H1 (cell line): ENCODE measurements around the gene FAM47A. TPM values are rescaled to one million over a fixed set of nuclear protein-coding genes. Genes with fewer than 3 reads are reported as not detected.

Source experiments
- CTCF ChIA-PET: fragments of 300-600 bp; sonication (Branson Sonifier 250); formaldehyde crosslinking; loops from one replicate; lab custom pipeline; 2021; ENCODE audit not compliant: partially characterized antibody; lab: Charles Lee
- POLR2A ChIA-PET: fragments of 300-600 bp; sonication (Branson Sonifier 250); formaldehyde crosslinking; loops from one replicate; lab custom pipeline; 2021; ENCODE audit warnings: inconsistent platforms; ENCODE audit not compliant: partially characterized antibody; lab: Charles Lee
- DNase-seq, 2 experiments: peaks; one replicate each; pipeline versions ENCODE4 v3.0.0 to v3.0.0-alpha.2; 2010 to 2022; ENCODE audit warnings: low spot score in 2 of 2, low read depth in 1 of 2, mixed read lengths in 1 of 2
- FAIRE-seq: peaks from 2 replicates; lab custom pipeline; 2011; peaks lifted over from hg19 to GRCh38; lab: Jason Lieb, UNC
- H2AFZ ChIP-seq: 2 replicates; pipeline ENCODE4 v1.8.1; 2012; ENCODE audit warnings: low read length, inconsistent platforms
- H2AK5ac ChIP-seq: 2 replicates; pipeline ENCODE4 v1.6.1; 2013; ENCODE audit warnings: low read depth, low read length
- H2BK120ac ChIP-seq: replicated peaks from 2 replicates; pipeline ENCODE3; 2013; ENCODE audit warnings: low read depth, low read length, inconsistent platforms
- H2BK12ac ChIP-seq: 2 replicates; pipeline ENCODE4 v1.6.1; 2013; ENCODE audit warnings: low read depth, low read length
- H2BK15ac ChIP-seq: 2 replicates; pipeline ENCODE4 v1.6.1; 2013; ENCODE audit warnings: low read length
- H2BK20ac ChIP-seq: 2 replicates; pipeline ENCODE4 v1.6.1; 2013; ENCODE audit warnings: low read length
- H2BK5ac ChIP-seq: 2 replicates; pipeline ENCODE4 v1.6.1; 2013; ENCODE audit warnings: low read depth, low read length
- H3K14ac ChIP-seq: 2 replicates; pipeline ENCODE4 v1.6.1; 2013; ENCODE audit warnings: inconsistent platforms; ENCODE audit not compliant: insufficient read length
- H3K18ac ChIP-seq: 2 replicates; pipeline ENCODE4 v1.6.1; 2013; ENCODE audit warnings: low read length; ENCODE audit errors: extremely low read depth
- H3K23ac ChIP-seq: 2 replicates; pipeline ENCODE4 v1.6.1; 2013; ENCODE audit warnings: inconsistent platforms; ENCODE audit not compliant: insufficient read length
- H3K23me2 ChIP-seq: 2 replicates; pipeline ENCODE4 v1.6.1; 2013; ENCODE audit warnings: low read depth, low read length
- H3K27ac ChIP-seq: 2 replicates; pipeline ENCODE4 v1.6.1; 2011; ENCODE audit warnings: low read depth, low read length, inconsistent platforms
- H3K27me3 ChIP-seq, 4 experiments: replicated peaks in 1 of 4; 1 replicate in 1 of 4; 2 replicates in 3 of 4; pipeline versions ENCODE4 v1.6.1 to v1.8.1; 2011 to 2013; ENCODE audit warnings: low read length in 3 of 4, mild to moderate bottlenecking in 3 of 4, inconsistent platforms in 2 of 4, mixed read lengths in 2 of 4, moderate library complexity in 1 of 4; ENCODE audit not compliant: control insufficient read depth in 3 of 4, insufficient read depth in 3 of 4; ENCODE audit errors: extremely low read depth in 1 of 4
- H3K36me3 ChIP-seq, 4 experiments: 2 replicates each; pipeline versions ENCODE4 v1.6.1 to v1.8.1; 2011 to 2013; ENCODE audit warnings: mild to moderate bottlenecking in 4 of 4, low read length in 3 of 4, moderate library complexity in 2 of 4, control low read depth in 1 of 4, inconsistent platforms in 1 of 4; ENCODE audit not compliant: insufficient read depth in 4 of 4, control insufficient read depth in 2 of 4
- H3K4ac ChIP-seq: replicated peaks from 2 replicates; pipeline ENCODE3; 2013; ENCODE audit warnings: low read length, low read depth, mixed read lengths, inconsistent platforms; ENCODE audit not compliant: insufficient read length
- H3K4me1 ChIP-seq, 4 experiments: replicated peaks in 1 of 4; 1 replicate in 1 of 4; 2 replicates in 3 of 4; pipeline versions ENCODE4 v1.6.1 to v1.8.1; 2011 to 2013; ENCODE audit warnings: low read length in 3 of 4, inconsistent platforms in 2 of 4, mixed read lengths in 1 of 4; ENCODE audit not compliant: insufficient read depth in 4 of 4, control insufficient read depth in 3 of 4
- H3K4me2 ChIP-seq, 2 experiments: 2 replicates each; pipeline versions ENCODE4 v1.6.1 to v1.8.1; 2011 to 2013; ENCODE audit warnings: low read depth in 2 of 2, low read length in 2 of 2, control low read depth in 1 of 2, inconsistent platforms in 1 of 2, mild to moderate bottlenecking in 1 of 2; ENCODE audit not compliant: insufficient read depth in 1 of 2
- H3K4me3 ChIP-seq, 4 experiments: fragments of 200-600, 300-600 bp in 1 of 4; sonication (generic), shearing (Covaris generic), sonication (Bioruptor Twin) in 1 of 4; 2 replicates each; pipeline versions ENCODE4 v1.5.1 to v1.8.1; 2011 to 2016; ENCODE audit warnings: low read length in 4 of 4, low read depth in 3 of 4, control low read depth in 2 of 4, inconsistent platforms in 2 of 4, mild to moderate bottlenecking in 2 of 4, mixed read lengths in 1 of 4, moderate library complexity in 1 of 4; ENCODE audit not compliant: insufficient read depth in 2 of 4; ENCODE audit errors: extremely low read depth in 1 of 4
- H3K56ac ChIP-seq: replicated peaks from 2 replicates; pipeline ENCODE3; 2013; ENCODE audit warnings: low read depth, mild to moderate bottlenecking, mixed read lengths, low read length, inconsistent platforms; ENCODE audit not compliant: insufficient read length
- H3K79me1 ChIP-seq: 2 replicates; pipeline ENCODE4 v1.6.1; 2013; ENCODE audit warnings: low read depth, low read length, control low read depth
- H3K79me2 ChIP-seq, 2 experiments: 2 replicates each; pipeline versions ENCODE4 v1.6.1 to v1.8.1; 2012 to 2013; ENCODE audit warnings: low read length in 2 of 2, mild to moderate bottlenecking in 2 of 2, inconsistent platforms in 1 of 2; ENCODE audit not compliant: insufficient read depth in 2 of 2, control insufficient read depth in 1 of 2
- H3K9ac ChIP-seq, 4 experiments: replicated peaks in 1 of 4; 1 replicate in 1 of 4; 2 replicates in 3 of 4; pipeline versions ENCODE4 v1.6.1 to v1.8.1; 2011 to 2013; ENCODE audit warnings: low read depth in 3 of 4, low read length in 3 of 4, control low read depth in 2 of 4, mild to moderate bottlenecking in 2 of 4, moderate library complexity in 2 of 4, inconsistent platforms in 1 of 4; ENCODE audit errors: extremely low read depth in 1 of 4
- H3K9me3 ChIP-seq, 2 experiments: 2 replicates each; pipeline versions ENCODE4 v1.6.1 to v1.8.1; 2012 to 2013; ENCODE audit warnings: mild to moderate bottlenecking in 2 of 2, moderate library complexity in 2 of 2, control low read depth in 1 of 2, inconsistent platforms in 1 of 2, low read depth in 1 of 2, low read length in 1 of 2, mixed read lengths in 1 of 2; ENCODE audit not compliant: insufficient read depth in 2 of 2
- H4K20me1 ChIP-seq, 2 experiments: replicated peaks in 1 of 2; 2 replicates each; pipeline versions ENCODE3 to v1.8.1; 2011 to 2013; ENCODE audit warnings: inconsistent platforms in 2 of 2, low read length in 2 of 2, mild to moderate bottlenecking in 1 of 2; ENCODE audit not compliant: insufficient read depth in 2 of 2, control insufficient read depth in 1 of 2
- H4K5ac ChIP-seq: 2 replicates; pipeline ENCODE4 v1.6.1; 2013; ENCODE audit warnings: low read length, low read depth, mixed read lengths, inconsistent platforms; ENCODE audit not compliant: insufficient read length
- H4K8ac ChIP-seq: 2 replicates; pipeline ENCODE4 v1.8.0; 2013; ENCODE audit warnings: mild to moderate bottlenecking, moderate library complexity, low read length, inconsistent platforms; ENCODE audit not compliant: insufficient read depth; ENCODE audit errors: extremely low read depth
- H4K91ac ChIP-seq: replicated peaks from 2 replicates; pipeline ENCODE3; 2013; ENCODE audit warnings: low read length, mixed read lengths, inconsistent platforms; ENCODE audit not compliant: insufficient read length
- ASH2L ChIP-seq: fragments of 200-600, 300-600 bp; sonication (generic); IDR thresholded peaks from one replicate; pipeline ENCODE4 v1.7.1; 2017; ENCODE audit warnings: low read length
- ATF3 ChIP-seq: IDR thresholded peaks from 2 replicates; pipeline ENCODE4 v1.6.1; 2011; ENCODE audit warnings: low read depth, mild to moderate bottlenecking, low read length; ENCODE audit not compliant: insufficient read depth
- BACH1 ChIP-seq: IDR thresholded peaks from 2 replicates; pipeline ENCODE4 v1.6.1; 2012; ENCODE audit warnings: low read length, improper control_type of control experiment
- CEBPB ChIP-seq: IDR thresholded peaks from 2 replicates; pipeline ENCODE4 v1.6.1; 2012; ENCODE audit warnings: low read depth, low read length
- CHD1 ChIP-seq: IDR thresholded peaks from 2 replicates; pipeline ENCODE4 v1.6.1; 2012; ENCODE audit warnings: low read depth, low read length, improper control_type of control experiment
- CTBP2 ChIP-seq: IDR thresholded peaks from 2 replicates; pipeline ENCODE4 v1.7.0; 2011; ENCODE audit warnings: borderline replicate concordance, mild to moderate bottlenecking, moderate library complexity, mixed read lengths, low read length; ENCODE audit not compliant: insufficient read depth, insufficient read length
- EZH2 ChIP-seq: fragments of 200-600 bp; sonication (generic); IDR thresholded peaks from 2 replicates; pipeline ENCODE4 v1.7.1; 2012; ENCODE audit warnings: low read depth, mild to moderate bottlenecking, moderate library complexity, low read length, inconsistent platforms; ENCODE audit not compliant: severe bottlenecking
- HDAC6 ChIP-seq: IDR thresholded peaks from one replicate; pipeline ENCODE4 v1.7.1; 2012; ENCODE audit warnings: low read depth, mild to moderate bottlenecking, inconsistent platforms, low read length, moderate library complexity
- JUND ChIP-seq: IDR thresholded peaks from 2 replicates; pipeline ENCODE4 v1.6.1; 2011; ENCODE audit warnings: mild to moderate bottlenecking, improper control_type of control experiment, low read length
- KDM5A ChIP-seq: fragments of 200-600 bp; IDR thresholded peaks from 2 replicates; pipeline ENCODE4 v1.7.1; 2012; ENCODE audit warnings: mild to moderate bottlenecking, low read length, inconsistent platforms, mixed read lengths
- MAFK ChIP-seq: IDR thresholded peaks from 2 replicates; pipeline ENCODE4 v1.6.1; 2012; ENCODE audit warnings: low read depth, mild to moderate bottlenecking, improper control_type of control experiment, low read length
- NANOG ChIP-seq: IDR thresholded peaks from 2 replicates; pipeline ENCODE4 v1.6.1; 2011; ENCODE audit warnings: low read length, low read depth, mild to moderate bottlenecking, inconsistent platforms; ENCODE audit not compliant: insufficient read depth, poor library complexity, severe bottlenecking
- TAF1 ChIP-seq: IDR thresholded peaks from 2 replicates; pipeline ENCODE4 v1.6.1; 2011; ENCODE audit warnings: mild to moderate bottlenecking, low read depth, low read length
- TBP ChIP-seq: IDR thresholded peaks from 2 replicates; pipeline ENCODE4 v1.6.1; 2011; ENCODE audit warnings: low read depth, low read length, improper control_type of control experiment
- TEAD4 ChIP-seq: IDR thresholded peaks from 2 replicates; pipeline ENCODE4 v1.6.1; 2012; ENCODE audit warnings: low read depth, low read length, inconsistent platforms, mixed read lengths
- WGBS, 2 experiments: shearing (Covaris generic) in 1 of 2; methylation state at CpG; one replicate each; pipeline versions ENCODE4 v1.1.6 to v1.1.7; 2013 to 2015; ENCODE audit warnings: low lambda C conversion rate in 2 of 2, mixed read lengths in 2 of 2, inconsistent platforms in 1 of 2, low coverage in 1 of 2, missing lambda C conversion rate in 1 of 2; ENCODE audit not compliant: insufficient replicate concordance in 2 of 2, insufficient coverage in 1 of 2, insufficient read length in 1 of 2; ENCODE audit errors: extremely low coverage in 1 of 2, missing lambda C conversion rate in 1 of 2; 5-methylcytosine and 5-hydroxymethylcytosine counted together
- polyA plus RNA-seq, 7 experiments: library from polyadenylated mRNA; depleted of rRNA in 3 of 7; stranded (reverse) in 5 of 7; unstranded in 2 of 7; fragments of >200 nt in 5 of 7; fragments of 200-250 nt in 2 of 7; gene quantifications; 1 replicate in 5 of 7; 2 replicates in 1 of 7; 4 replicates in 1 of 7; pipeline versions ENCODE4 v1.2.1 to v1.2.3, GENCODE V29; 2011 to 2013; ENCODE audit warnings: missing spikeins in 2 of 7, mixed read lengths in 2 of 7
- total RNA-seq: library from RNA; stranded (reverse); fragmentation: NEBNext Ultra II Directional; extraction: Animal tissue kit (Norgen Biotek cat#: 25700); gene quantifications from 2 replicates; pipeline ENCODE4 v1.2.1, GENCODE V29; 2021

FAM47A gene
- total and polyA plus RNA-seq, 2 of the 8 experiments (the other 6 are each of a cell fraction or from before 2014, with no cell fraction given), result not detected

GRCh38 chrX:34140816-34141215 lies 8.7 kb upstream of the FAM47A start:
- H2AFZ ChIP-seq, result no peak overlapping the region
- no peaks in the 10 kb centered on the region for H3K4me1 ChIP-seq
- H3K23ac ChIP-seq, result no peak overlapping the region
- POLR2A ChIA-PET, result no interaction called here
- no peak overlapping the region for H3K27ac ChIP-seq
- no peak overlapping the region for H3K4me3 ChIP-seq
- no peaks in the 10 kb centered on the region for H3K27me3 ChIP-seq
- H2BK5ac ChIP-seq, result no peak overlapping the region
- H3K36me3 ChIP-seq, result no peaks in the 10 kb centered on the region
- DNase-seq, result no peak
- WGBS, 2 experiments, result 86% methylated on average over 1 of the region's 1 CpG; no CpG with 5 or more reads in 1 of the 2 experiments
- H3K14ac ChIP-seq, result no peak overlapping the region
- H2BK20ac ChIP-seq, result no peak overlapping the region
- FAIRE-seq, result peak; percentile 7
- H4K20me1 ChIP-seq, result no peaks in the 10 kb centered on the region
- H3K79me2 ChIP-seq, result no peaks in the 10 kb centered on the region
- no peak overlapping the region for H3K4ac ChIP-seq
- no peak overlapping the region for H3K56ac ChIP-seq
- no peak overlapping the region for H4K5ac ChIP-seq
- no peaks in the 10 kb centered on the region for H3K23me2 ChIP-seq
- H3K4me2 ChIP-seq, result no peak overlapping the region
- no peaks in the 10 kb centered on the region for H3K79me1 ChIP-seq
- no peak overlapping the region for H4K91ac ChIP-seq
- no peaks in the 10 kb centered on the region for H3K9me3 ChIP-seq
- H2BK12ac ChIP-seq, result no peak overlapping the region
- H2BK120ac ChIP-seq, result no peak overlapping the region
- no peak overlapping the region for H2AK5ac ChIP-seq
- CTCF ChIA-PET, result no interaction called here
- no peak overlapping the region for H3K9ac ChIP-seq
- H2BK15ac ChIP-seq, result no peak overlapping the region
- H4K8ac ChIP-seq, result no peak overlapping the region
- no peak overlapping the region for H3K18ac ChIP-seq
- TF ChIP-seq CHD1 (no peak), BACH1 (no peak), JUND (no peak), CEBPB (no peak), KDM5A (no peak), TAF1 (no peak), NANOG (no peak), ASH2L (no peak), ATF3 (no peak), TEAD4 (no peak), MAFK (no peak), HDAC6 (no peak), TBP (no peak), CTBP2 (no peak), EZH2 (no peak)
